ENCODE results near the gene ASCL3.
"Not testable (repeated sequence)": the region's sequence is repeated elsewhere in the genome, so short reads cannot be mapped to it uniquely, and the experiment has no call there.

ASCL3 gene

GRCh38 chr11:8908099-8908498 lies 34.7 kb downstream of the ASCL3 start:
- DNase-seq: no peak

GRCh38 chr11:8907116-8907515 lies 35.7 kb downstream of the ASCL3 start:
- no peak for DNase-seq

- no peak for DNase-seq
Observed at GRCh38 chr11:8905528-8906165, 37.2 kb downstream of the ASCL3 start.

- DNase-seq: no peak
Observed at GRCh38 chr11:8899119-8899753, 43.6 kb downstream of the ASCL3 start.

DNA sequence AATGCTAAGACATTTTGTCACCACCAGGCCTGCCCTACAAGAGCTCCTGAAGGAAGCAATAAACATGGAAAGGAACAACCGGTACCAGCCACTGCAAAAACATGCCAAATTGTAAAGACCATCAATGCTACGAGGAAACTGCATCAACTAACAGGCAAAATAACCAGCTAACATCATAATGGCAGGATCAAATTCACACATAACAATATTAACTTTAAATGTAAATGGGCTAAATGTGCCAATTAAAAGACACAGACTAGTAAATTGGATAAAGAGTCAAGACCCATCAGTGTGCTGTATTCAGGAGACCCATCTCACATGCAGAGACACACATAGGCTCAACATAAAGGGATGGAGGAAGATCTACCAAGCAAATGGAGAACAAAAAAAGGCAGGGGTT lies 51.6 kb downstream of the ASCL3 start:
- DNase-seq: not testable (repeated sequence)
